Uterus (tissue), 4 donors: Measurements from ENCODE around the gene WIZ. TPM values are rescaled to one million over a fixed set of nuclear protein-coding genes. Genes with fewer than 3 reads are reported as not detected.

ENCODE experiments used
- DNase-seq, 2 donors: peaks; one replicate each; pipeline ENCODE4 v3.0.0-alpha.2; 2019 to 2020
- H3K27ac ChIP-seq, 2 donors: fragments of 200-600 bp; sonication (generic); 1 replicate in 1 of 2; 2 replicates in 1 of 2; pipeline ENCODE4 v1.5.1; 2016 to 2018
- H3K27me3 ChIP-seq, 2 donors: fragments of 200-600 bp; sonication (generic); one replicate each; pipeline ENCODE4 v1.5.1; 2018 to 2019; ENCODE audit warnings: control low read depth in 1 of 2
- H3K36me3 ChIP-seq, 2 donors: fragments of 200-600 bp; sonication (generic); one replicate each; pipeline ENCODE4 v1.5.1; 2019; ENCODE audit warnings: control low read depth in 1 of 2
- H3K4me1 ChIP-seq, 2 donors: fragments of 200-600 bp; sonication (generic); one replicate each; pipeline ENCODE4 v1.5.1; 2018 to 2019; ENCODE audit warnings: control low read depth in 1 of 2
- H3K4me3 ChIP-seq, 2 donors: fragments of 200-600 bp; sonication (generic); 1 replicate in 1 of 2; 2 replicates in 1 of 2; pipeline ENCODE4 v1.5.1; 2018 to 2019; ENCODE audit warnings: mild to moderate bottlenecking in 1 of 2
- H3K9me3 ChIP-seq, 2 donors: fragments of 200-600 bp; sonication (generic); one replicate each; pipeline ENCODE4 v1.5.1; 2019; ENCODE audit warnings: control low read depth in 1 of 2
- CTCF ChIP-seq, 4 experiments: fragments of 200-600 bp in 2 of 4; fragments of 450-650 bp in 2 of 4; sonication (generic) in 2 of 4; IDR thresholded peaks; one replicate each; pipeline ENCODE4 v1.5.1; 2016 to 2019; ENCODE audit warnings: antibody characterized with exemption in 4 of 4, mild to moderate bottlenecking in 2 of 4, moderate library complexity in 1 of 4
- POLR2A ChIP-seq, 2 donors: fragments of 450-650 bp; IDR thresholded peaks; one replicate each; pipeline ENCODE4 v1.6.1; 2016; ENCODE audit warnings: antibody characterized with exemption in 2 of 2, mild to moderate bottlenecking in 1 of 2, moderate library complexity in 1 of 2
- intact Hi-C: fragments of 100-400 bp; cut with DNase I; formaldehyde crosslinking; loops from one replicate; pipeline ENCODE4 v1.15.1; 2023; ENCODE audit warnings: low total_unique reads
- total RNA-seq, 4 donors: library from RNA; depleted of rRNA in 3 of 4; stranded (reverse); fragments of >200 nt in 3 of 4; gene quantifications; one replicate each; pipeline versions ENCODE4 v1.1.0 to v1.2.4, GENCODE V29; 2014 to 2023
- donor health status: DM: yes; HTN: yes; CAD: no.

Gene WIZ
- total RNA-seq, 4 donors from 2014 or later: 6.5 to 53.9 (median 8.5) TPM

- intact Hi-C loops: no loop called here
- Histone ChIP-seq H3K9me3 (no peaks in the 10 kb centered on the region), H3K27ac (no peak overlapping the region), H3K27me3 (no peaks in the 10 kb centered on the region), H3K4me1 (no peaks in the 10 kb centered on the region), H3K4me3 (no peak overlapping the region), H3K36me3 (no peaks in the 10 kb centered on the region)
- no peak for DNase-seq
- TF ChIP-seq POLR2A (IDR thresholded peaks at IDR 0.05): no peak
- no peak for TF ChIP-seq CTCF (IDR thresholded peaks at IDR 0.05)
Observed at GRCh38 chr19:15463861-15464371, 14.2 kb upstream of the WIZ start.

GRCh38 chr19:15461694-15462093 lies 11.9 kb upstream of the WIZ start:
- H3K9me3 ChIP-seq: no peaks in the 10 kb centered on the region
- intact Hi-C loops: no loop called here
- TF ChIP-seq POLR2A (IDR thresholded peaks at IDR 0.05): no peak
- TF ChIP-seq CTCF (IDR thresholded peaks at IDR 0.05): no peak
- no peak for DNase-seq
- H3K27me3 ChIP-seq: peaks cover 2 to 5% of the 10 kb centered on the region in 2 donors
- H3K27ac ChIP-seq: no peak overlapping the region
- H3K36me3 ChIP-seq: no peaks in the 10 kb centered on the region
- peaks cover 0 to 10% of the 10 kb centered on the region in 2 donors for H3K4me1 ChIP-seq
- no peak overlapping the region for H3K4me3 ChIP-seq

- DNase-seq: no peak
- TF ChIP-seq CTCF (IDR thresholded peaks at IDR 0.05) (no peak), POLR2A (IDR thresholded peaks at IDR 0.05) (no peak)
- Histone ChIP-seq H3K9me3 (no peaks in the 10 kb centered on the region), H3K27ac (no peak overlapping the region), H3K27me3 (peaks cover 5 to 14% of the 10 kb centered on the region in 2 donors), H3K36me3 (no peaks in the 10 kb centered on the region), H3K4me1 (peaks cover 0 to 15% of the 10 kb centered on the region in 2 donors), H3K4me3 (no peak overlapping the region)
- intact Hi-C loops: no loop called here
Observed at GRCh38 chr19:15457701-15458484, 8.1 kb upstream of the WIZ start.

- Histone ChIP-seq H3K4me1 (peaks cover 0 to 19% of the 10 kb centered on the region in 2 donors), H3K27me3 (peaks cover 5 to 14% of the 10 kb centered on the region in 2 donors), H3K4me3 (no peak overlapping the region), H3K27ac (no peak overlapping the region), H3K9me3 (no peaks in the 10 kb centered on the region), H3K36me3 (no peaks in the 10 kb centered on the region)
- intact Hi-C loops: no loop called here
- no peak for DNase-seq
- TF ChIP-seq CTCF (IDR thresholded peaks at IDR 0.05): no peak
- no peak for TF ChIP-seq POLR2A (IDR thresholded peaks at IDR 0.05)
Observed at GRCh38 chr19:15456871-15457700, 7.3 kb upstream of the WIZ start.

GRCh38 chr19:15456441-15456840 lies 6.7 kb upstream of the WIZ start:
- Histone ChIP-seq H3K9me3 (no peaks in the 10 kb centered on the region), H3K27ac (no peak overlapping the region), H3K36me3 (no peaks in the 10 kb centered on the region), H3K4me3 (no peak overlapping the region), H3K27me3 (peaks cover 5 to 14% of the 10 kb centered on the region in 2 donors), H3K4me1 (peaks cover 0 to 19% of the 10 kb centered on the region in 2 donors)
- no peak for TF ChIP-seq CTCF (IDR thresholded peaks at IDR 0.05)
- TF ChIP-seq POLR2A (IDR thresholded peaks at IDR 0.05): no peak
- intact Hi-C loops: no loop called here
- DNase-seq: no peak
